Panc1 (cell line): ENCODE measurements around the gene KCNJ5. TPM values are rescaled to one million over a fixed set of nuclear protein-coding genes. Genes with fewer than 3 reads are reported as not detected.

ENCODE experiments used
- ATAC-seq: fragments of 200-7000 bp; cut with Tn5 transposase; 2 replicates; pipeline ENCODE4 v1.9.1; 2020; ENCODE audit warnings: mild to moderate bottlenecking, moderate library complexity
- BruUV-seq: library from RNA; stranded (reverse); fragments of 400-500 nt; replicated peaks from 2 replicates; lab custom pipeline; 2021; lab: Mats Ljungman, UMichigan
- CTCF ChIA-PET: fragments of 300-600 bp; sonication (Branson Sonifier 250); formaldehyde crosslinking; loops from one replicate; lab custom pipeline; 2022; ENCODE audit warnings: antibody characterized with exemption; lab: Charles Lee
- POLR2A ChIA-PET: fragments of 300-600 bp; sonication (Branson Sonifier 250); formaldehyde crosslinking; loops from one replicate; lab custom pipeline; 2022; ENCODE audit warnings: antibody characterized with exemption; lab: Charles Lee
- DNase-seq: peaks from one replicate; pipeline ENCODE4 v3.0.0-alpha.2; 2010; ENCODE audit warnings: low read depth, low spot score
- H3K27ac ChIP-seq: 2 replicates; pipeline ENCODE4 v1.5.1; 2011; ENCODE audit warnings: mild to moderate bottlenecking, low read length, inconsistent platforms
- H3K27me3 ChIP-seq: fragments of 200-500 bp; sonication (Bioruptor generic); 2 replicates; pipeline ENCODE4 v1.6.0; 2014; ENCODE audit warnings: low read length, inconsistent platforms; ENCODE audit not compliant: control insufficient read depth, insufficient read depth
- H3K36me3 ChIP-seq: fragments of 200-500 bp; sonication (Bioruptor generic); 2 replicates; pipeline ENCODE4 v1.5.1; 2014; ENCODE audit warnings: inconsistent platforms, mild to moderate bottlenecking, low read length, moderate library complexity; ENCODE audit not compliant: control insufficient read depth, insufficient read depth
- H3K4me1 ChIP-seq: 2 replicates; pipeline ENCODE4 v1.5.1; 2011; ENCODE audit warnings: inconsistent platforms, mild to moderate bottlenecking, low read length, moderate library complexity; ENCODE audit not compliant: control insufficient read depth, insufficient read depth
- H3K4me3 ChIP-seq, 2 experiments: 2 replicates each; pipeline ENCODE4 v1.5.1; 2011 to 2012; ENCODE audit warnings: low read depth in 2 of 2, low read length in 2 of 2, mild to moderate bottlenecking in 2 of 2, inconsistent platforms in 1 of 2, moderate library complexity in 1 of 2
- H3K9me3 ChIP-seq: fragments of 200-500 bp; sonication (Bioruptor generic); 2 replicates; pipeline ENCODE4 v1.5.1; 2014; ENCODE audit warnings: low read depth, mild to moderate bottlenecking, inconsistent platforms, low read length, moderate library complexity; ENCODE audit not compliant: control insufficient read depth, insufficient read depth
- CTCF ChIP-seq: fragments of 450-650 bp; IDR thresholded peaks from 2 replicates; pipeline ENCODE4 v1.5.1; 2017; ENCODE audit warnings: mild to moderate bottlenecking
- POLR2AphosphoS5 ChIP-seq: IDR thresholded peaks from 2 replicates; pipeline ENCODE4 v1.6.1; 2012; ENCODE audit warnings: mild to moderate bottlenecking, low read depth, low read length, moderate library complexity
- REST ChIP-seq, 2 experiments: IDR thresholded peaks; 2 replicates each; pipeline ENCODE4 v1.6.1; 2011 to 2012; ENCODE audit warnings: low read depth in 2 of 2, control low read depth in 1 of 2, low read length in 1 of 2, mild to moderate bottlenecking in 1 of 2, moderate library complexity in 1 of 2; ENCODE audit not compliant: insufficient read depth in 1 of 2
- SIN3A ChIP-seq: IDR thresholded peaks from 2 replicates; pipeline ENCODE4 v1.6.1; 2012; ENCODE audit warnings: low read depth, mild to moderate bottlenecking, low read length, moderate library complexity, borderline replicate concordance; ENCODE audit not compliant: insufficient read depth
- TCF7L2 ChIP-seq: IDR thresholded peaks from 2 replicates; pipeline ENCODE4 v1.6.1; 2011; ENCODE audit warnings: mild to moderate bottlenecking, low read depth, low read length, inconsistent platforms
- in situ Hi-C: cut with HindIII; loops from 2 replicates; pipeline ENCODE4 v1.10.0; 2016; ENCODE audit warnings: low sequenced_read_pairs, low pct_unique_long_range_greater_than_20kb
- intact Hi-C: fragments of 100-400 bp; cut with micrococcal nuclease; formaldehyde crosslinking; loops from one replicate; pipeline ENCODE4 v1.10.0; 2022; ENCODE audit not compliant: unreplicated experiment
- total RNA-seq: library from RNA; stranded (reverse); gene quantifications from one replicate; pipeline ENCODE4 v1.2.1, GENCODE V29; 2021; ENCODE audit not compliant: unreplicated experiment

The KCNJ5 gene
- total RNA-seq, 1 experiment from 2014 or later = 0.28 TPM

- CTCF ChIA-PET = interaction anchor here (1.1 to 2.2 kb wide), 7 partner anchors 9 to 785 kb away, joined by 3 to 53 read pairs (median 5); no protein-coding TSS in a partner anchor
- peak; percentile 55 for ATAC-seq
Observed at GRCh38 chr11:128957202-128957482, 66.0 kb downstream of the KCNJ5 start.

DNA sequence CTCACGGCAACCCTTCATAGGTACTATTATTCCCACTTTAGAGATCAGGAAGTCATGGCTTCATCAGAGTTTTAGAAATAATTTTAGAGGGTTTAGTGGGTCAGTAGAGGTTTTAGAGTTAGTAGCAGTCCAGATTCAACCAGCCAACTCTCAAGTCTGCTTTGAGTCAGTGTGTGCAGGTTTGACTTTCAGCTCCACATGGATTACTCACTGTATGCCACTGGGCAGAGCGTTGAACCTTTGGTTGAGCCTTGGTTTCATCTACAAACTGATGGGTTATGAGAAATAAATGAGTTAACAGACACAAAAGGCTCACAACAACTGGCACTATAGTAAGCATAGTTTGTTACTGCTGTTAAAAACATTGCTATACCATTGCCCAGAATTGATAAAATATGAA lies 70.5 kb downstream of the KCNJ5 start:
- in situ Hi-C loops = no loop called here
- POLR2A ChIA-PET = no interaction called here

More at GRCh38 chr11:128957202-128957482, 66.0 kb downstream of the KCNJ5 start:
- Histone ChIP-seq H3K4me1 (no peaks in the 10 kb centered on the region), H3K4me3 (no peak overlapping the region), H3K27ac (peak overlapping the region; percentile 10; the same call in 1 of the 2 replicates), H3K36me3 (no peaks in the 10 kb centered on the region), H3K27me3 (no peaks in the 10 kb centered on the region), H3K9me3 (no peaks in the 10 kb centered on the region)
- no TSS peak for BruUV-seq
- no peak for DNase-seq
- TF ChIP-seq POLR2AphosphoS5 = no peak
- TF ChIP-seq REST (IDR thresholded peaks at IDR 0.05; ENCODE audit: insufficient read depth in 1 of 2, low read depth in 2 of 2, low read length in 1 of 2) = no peak
- no peak for TF ChIP-seq SIN3A
- TF ChIP-seq TCF7L2 = no peak
- no peak for TF ChIP-seq CTCF
- intact Hi-C loops (loop anchor here (10.0 kb wide), 1 partner anchor 378 kb away; no protein-coding TSS in a partner anchor), in situ Hi-C loops (no loop called here)
- POLR2A ChIA-PET = no interaction called here

More for the DNA sequence above, 70.5 kb downstream of the KCNJ5 start:
- no peak overlapping the region for H3K27ac ChIP-seq
- no peaks in the 10 kb centered on the region for H3K36me3 ChIP-seq
- TF ChIP-seq CTCF (no peak), SIN3A (no peak), REST (IDR thresholded peaks at IDR 0.05; ENCODE audit: insufficient read depth in 1 of 2, low read depth in 2 of 2, low read length in 1 of 2) (no peak), POLR2AphosphoS5 (no peak), TCF7L2 (no peak)
- no peak overlapping the region for H3K4me3 ChIP-seq
- no peaks in the 10 kb centered on the region for H3K4me1 ChIP-seq
- no peaks in the 10 kb centered on the region for H3K27me3 ChIP-seq
- no TSS peak for BruUV-seq
- H3K9me3 ChIP-seq = no peaks in the 10 kb centered on the region
- intact Hi-C loops = no loop called here
- ATAC-seq (no peak), DNase-seq (no peak)
- CTCF ChIA-PET = no interaction called here
